CD4-positive, alpha-beta T cell treated with Interleukin-21 for 1 hour (primary cell): ENCODE data around the gene C4orf33.
"Not testable (repeated sequence)": the region's sequence is repeated elsewhere in the genome, so short reads cannot be mapped to it uniquely, and the experiment has no call there.

Source experiments
- DNase-seq: peaks from one replicate; pipeline ENCODE4 v3.0.0-alpha.2; 2020

Gene C4orf33, protein sequence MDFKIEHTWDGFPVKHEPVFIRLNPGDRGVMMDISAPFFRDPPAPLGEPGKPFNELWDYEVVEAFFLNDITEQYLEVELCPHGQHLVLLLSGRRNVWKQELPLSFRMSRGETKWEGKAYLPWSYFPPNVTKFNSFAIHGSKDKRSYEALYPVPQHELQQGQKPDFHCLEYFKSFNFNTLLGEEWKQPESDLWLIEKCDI

GRCh38 chr4:129095811-129096454 lies at the start of gene C4orf33:
TSS of gene C4orf33 (plus strand) at chr4:129096152. CDS start at chr4:129102611, 6,459 bp downstream.
- peak; percentile 85 for DNase-seq

DNA sequence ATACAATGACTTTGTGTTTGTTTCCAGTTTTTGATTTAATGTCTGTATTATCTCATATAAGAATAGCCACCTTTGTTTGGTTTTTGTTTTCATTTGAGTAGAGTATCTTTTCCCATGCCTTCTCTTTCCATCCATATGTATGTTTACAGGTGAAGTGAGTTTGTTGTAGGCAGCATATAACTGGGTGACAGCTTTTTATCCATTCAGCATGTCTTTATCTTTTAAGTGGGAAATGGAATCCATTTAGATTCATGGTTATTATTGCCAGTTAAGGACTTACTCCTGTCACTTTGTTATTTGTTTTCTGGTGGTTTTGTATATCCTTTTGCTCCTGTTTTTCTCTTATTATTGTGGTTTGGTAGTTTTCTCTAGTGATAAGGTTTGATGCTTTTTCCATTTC lies 36.9 kb upstream of the C4orf33 start:
- DNase-seq, result no peak

- DNase-seq, result no peak
These were observed 33.4 kb upstream of the C4orf33 start for GRCh38 chr4:129062580-129062979.

- no peak for DNase-seq
These were observed 32.3 kb upstream of the C4orf33 start for GRCh38 chr4:129063640-129064039.

DNA sequence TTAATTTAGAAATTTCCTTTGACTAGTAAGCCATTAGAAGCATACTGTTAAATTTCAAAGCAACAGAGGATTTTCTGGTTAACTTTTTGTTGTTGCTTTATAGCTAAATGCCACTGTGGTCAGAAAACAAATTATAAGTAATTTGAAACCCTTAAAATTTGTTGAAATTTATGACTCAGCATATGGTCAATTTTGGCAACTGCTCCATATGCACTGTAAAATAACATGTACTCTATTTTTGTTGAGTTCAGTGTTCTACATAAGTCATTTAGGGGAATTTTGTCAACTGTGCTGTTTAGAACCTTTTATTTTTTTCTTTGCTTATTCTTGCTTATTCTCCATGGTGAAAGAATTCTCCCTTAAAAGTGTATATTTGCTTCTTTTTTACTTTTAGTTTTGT lies 31.2 kb upstream of the C4orf33 start:
- DNase-seq, result no peak

- DNase-seq, result not testable (repeated sequence)
These were observed 26.4 kb upstream of the C4orf33 start for GRCh38 chr4:129069537-129069936.

GRCh38 chr4:129077326-129077725 lies 18.6 kb upstream of the C4orf33 start:
- no peak for DNase-seq

- DNase-seq, result no peak
These were observed 15.8 kb upstream of the C4orf33 start for GRCh38 chr4:129080129-129080528.

DNA sequence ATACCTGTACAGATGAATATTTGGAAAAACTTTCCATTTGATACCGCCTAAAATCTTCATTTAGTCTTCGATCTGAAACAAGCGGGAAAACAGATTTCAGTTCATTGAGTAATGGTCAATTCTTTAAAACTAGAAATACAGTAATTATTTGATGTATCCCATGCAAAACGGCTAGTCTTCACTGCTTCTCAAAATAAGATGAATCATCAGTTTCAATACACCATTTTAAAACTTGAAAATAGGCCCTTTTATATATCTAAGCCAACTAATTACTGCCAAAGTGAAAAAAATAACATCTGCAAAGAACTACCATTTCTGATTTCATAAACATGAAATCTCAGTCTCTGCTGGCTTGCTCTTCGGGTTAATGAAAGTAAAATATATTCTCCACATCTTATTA lies 13.7 kb upstream of the C4orf33 start:
- DNase-seq, result no peak

DNA sequence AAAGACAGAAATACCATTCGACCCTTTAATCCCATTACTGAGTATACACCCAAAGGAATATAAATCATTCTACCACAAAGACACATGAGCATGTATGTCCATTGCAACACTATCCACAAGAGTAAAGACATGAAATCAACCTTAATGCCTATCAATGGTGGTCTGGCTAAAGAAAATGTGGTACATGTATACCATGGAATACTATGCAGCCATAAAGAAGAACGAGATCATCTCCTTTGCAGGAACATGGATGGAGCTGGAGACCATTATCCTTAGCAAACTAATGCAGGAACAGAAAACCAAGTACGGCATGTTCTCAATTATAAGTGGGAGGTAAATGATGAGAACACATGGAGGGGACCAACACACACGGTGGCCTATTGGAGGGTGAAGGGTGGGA lies 10.5 kb upstream of the C4orf33 start:
- DNase-seq, result no peak

- DNase-seq, result no peak
These were observed 8.4 kb upstream of the C4orf33 start for GRCh38 chr4:129087516-129087915.

GRCh38 chr4:129092631-129093190 lies 3.2 kb upstream of the C4orf33 start:
- no peak for DNase-seq

DNA sequence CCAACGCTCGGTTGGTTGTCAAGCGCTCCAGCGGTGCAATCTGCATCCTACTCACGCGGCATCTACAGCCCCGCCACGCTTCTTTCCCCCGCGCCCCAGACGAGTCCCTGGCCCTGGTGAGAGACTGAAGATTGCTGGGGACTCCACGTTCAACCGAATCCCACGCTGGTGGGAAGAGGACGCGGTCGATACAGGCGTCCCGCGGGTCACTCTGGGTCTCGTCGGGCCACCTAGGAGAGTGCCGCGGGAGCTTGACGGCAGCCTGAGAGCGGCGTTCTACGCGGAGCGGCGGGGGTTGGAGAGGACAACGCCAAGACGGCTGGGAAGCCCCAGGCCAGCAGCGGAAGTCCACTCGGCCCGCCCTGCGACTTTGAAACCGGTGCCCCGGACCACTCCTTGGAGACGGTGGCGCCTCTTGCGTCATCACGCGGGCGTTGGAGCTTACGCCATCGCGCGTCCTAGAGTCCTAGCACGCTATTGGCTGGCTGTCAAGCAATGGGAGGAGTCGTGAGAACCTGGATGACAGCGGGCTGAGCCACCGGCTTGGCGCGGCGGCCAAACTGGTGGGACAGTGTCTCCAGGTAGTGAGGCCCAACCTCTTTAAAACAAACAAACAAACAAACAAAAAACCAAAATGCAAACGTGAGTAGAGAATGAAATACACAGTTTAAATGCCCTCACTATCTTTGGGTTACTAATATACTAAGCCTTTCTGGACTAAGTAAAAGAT lies 2.6 kb upstream of the C4orf33 start, which contains the start of gene SCLT1:
Gene SCLT1, minus strand, starts transcription at position 349 of the 730 bp plus-strand sequence. CDS start 436 bp downstream, outside the sequence.
- DNase-seq, result peak; percentile 95

DNA sequence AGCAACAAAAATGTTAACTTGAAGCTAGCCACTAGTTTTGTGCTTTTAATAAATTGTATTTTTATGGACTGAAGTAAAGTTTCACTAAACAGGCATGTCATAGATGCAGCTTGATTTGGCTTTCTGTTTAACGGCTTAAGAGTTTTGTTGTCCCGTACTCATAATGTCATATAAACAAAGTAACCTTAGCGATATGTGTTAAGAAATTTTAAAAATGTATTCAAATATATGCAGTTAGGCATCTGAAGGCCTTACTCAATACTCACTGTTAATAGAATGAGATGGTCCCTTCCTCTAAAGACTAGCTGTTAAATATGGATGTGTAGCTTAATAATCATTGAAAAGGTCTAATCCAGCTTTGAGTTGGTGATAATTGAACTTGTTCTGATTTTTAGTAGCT lies 1.6 kb upstream of the C4orf33 start:
- DNase-seq, result no peak

GRCh38 chr4:129098531-129099001 lies 2.6 kb downstream of the C4orf33 start:
- no peak for DNase-seq

GRCh38 chr4:129109965-129110824 lies 14.2 kb downstream of the C4orf33 start:
- DNase-seq, result no peak

DNA sequence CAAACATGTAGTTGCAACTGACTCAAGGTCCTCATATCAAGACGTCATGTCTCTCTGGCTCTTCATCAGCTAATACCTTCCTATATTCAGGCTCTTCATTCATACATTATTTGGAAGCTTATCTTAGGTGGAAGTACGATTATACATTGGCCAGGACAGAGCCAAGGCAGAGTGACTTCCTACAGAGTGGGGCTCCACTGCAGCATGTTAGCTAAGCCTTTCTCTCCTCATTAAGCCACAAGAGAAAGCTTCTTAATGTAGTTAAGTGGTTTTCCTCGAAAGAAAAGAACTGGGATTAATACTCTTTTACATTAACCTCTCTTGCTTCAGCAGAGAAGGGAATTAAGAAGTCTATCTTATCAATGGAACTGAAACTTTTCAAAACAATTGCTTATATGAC lies 15.0 kb downstream of the C4orf33 start:
- no peak for DNase-seq

GRCh38 chr4:129111919-129112318 lies 16.0 kb downstream of the C4orf33 start:
- no peak for DNase-seq

DNA sequence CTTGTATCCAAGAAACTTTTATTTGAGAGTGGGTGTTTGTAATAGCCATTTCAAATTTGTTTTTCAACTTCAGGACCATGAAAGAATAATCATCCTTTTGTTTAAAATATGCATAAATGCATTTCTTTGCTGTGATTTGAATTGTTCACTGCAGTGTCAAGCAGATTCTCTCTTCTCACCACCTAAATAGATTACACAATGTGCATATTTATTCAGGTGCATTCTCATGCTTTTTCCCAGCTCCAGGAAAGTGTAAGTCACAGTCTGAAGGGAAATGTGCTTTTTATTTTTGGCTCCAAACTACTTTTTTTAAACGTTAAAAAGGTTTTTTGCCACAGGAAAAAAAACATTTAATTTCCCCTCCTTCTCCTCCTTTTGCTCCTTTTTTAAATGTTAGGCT lies 17.5 kb downstream of the C4orf33 start:
- DNase-seq, result no peak

DNA sequence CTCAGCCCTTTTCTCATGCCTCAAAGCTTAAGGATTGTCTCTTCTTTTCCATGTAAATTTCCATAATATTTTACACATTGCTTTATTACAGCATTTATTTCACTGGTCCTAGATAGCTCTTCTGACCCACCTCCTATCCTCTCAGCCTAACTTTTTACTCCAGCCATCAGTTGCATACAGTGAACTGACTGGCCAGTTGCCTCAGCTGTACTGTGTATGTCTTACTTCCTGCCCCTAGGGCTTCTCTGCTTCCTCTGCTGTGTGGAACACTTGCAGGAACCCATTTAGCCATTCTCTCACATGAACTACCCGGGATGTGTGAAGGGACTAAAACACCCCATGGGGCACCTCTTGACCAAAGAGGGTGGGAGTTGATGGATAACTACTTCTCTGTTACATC lies 18.0 kb downstream of the C4orf33 start:
- no peak for DNase-seq

DNA sequence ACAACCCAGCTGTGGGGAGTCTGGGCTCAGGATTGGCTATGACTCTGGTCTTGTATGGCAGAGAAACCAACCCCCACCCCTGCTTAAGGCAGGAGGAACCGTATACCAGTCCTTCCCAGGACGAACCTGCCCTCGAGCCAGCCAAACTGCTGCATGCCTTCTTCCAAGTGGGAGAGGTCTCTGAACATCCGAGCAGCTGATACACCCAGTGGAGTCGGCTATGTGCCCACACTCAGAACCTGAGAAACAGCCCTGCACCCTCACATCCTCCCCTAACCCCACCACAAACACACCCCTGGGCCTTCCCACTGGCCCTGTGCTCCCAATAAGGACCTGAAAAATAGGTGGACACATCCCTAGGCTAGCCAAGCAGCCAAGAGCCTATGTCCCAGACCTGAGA lies 21.8 kb downstream of the C4orf33 start:
- no peak for DNase-seq

DNA sequence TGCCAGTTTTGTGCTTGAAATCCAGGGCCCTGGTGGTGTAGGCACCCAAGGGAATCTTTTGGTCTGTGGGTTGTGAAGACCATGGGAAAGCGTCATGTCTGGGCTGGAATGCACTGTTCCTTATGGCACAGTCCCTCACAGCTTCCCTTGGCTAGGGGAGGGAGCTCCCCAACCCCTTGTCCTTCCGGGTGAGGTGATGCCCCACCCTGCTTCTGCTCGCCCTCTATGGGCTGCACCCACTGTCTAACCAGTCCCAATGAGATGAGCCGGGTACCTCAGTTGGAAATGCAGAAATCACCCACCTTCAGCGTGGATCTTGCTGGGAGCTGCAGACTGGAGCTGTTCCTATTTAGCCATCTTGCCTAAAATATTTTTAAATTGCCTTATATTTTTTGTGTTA lies 30.7 kb downstream of the C4orf33 start:
- DNase-seq, result not testable (repeated sequence)

GRCh38 chr4:129129143-129129542 lies 33.2 kb downstream of the C4orf33 start:
- DNase-seq, result no peak
